ENCODE data around the gene CELF5. TPM values are rescaled to one million over a fixed set of nuclear protein-coding genes. Genes with fewer than 3 reads are reported as not detected.

CELF5 gene
- total RNA-seq, 1 experiment from 2014 or later = 2.5 TPM

GRCh38 chr19:3192684-3193083 is 31.8 kb upstream of the CELF5 start:
- Histone ChIP-seq H3K27me3 (ENCODE audit: insufficient read depth, low read length) (no peaks in the 10 kb centered on the region), H3K79me2 (ENCODE audit: insufficient read depth, low read length) (peaks cover 81% of the 10 kb centered on the region), H4K20me1 (ENCODE audit: insufficient read depth) (peaks cover 9% of the 10 kb centered on the region; the same call in 1 of the 2 replicates), H3K36me3 (ENCODE audit: control insufficient read depth in 1 of 2, insufficient read depth in 2 of 2, low read length in 2 of 2) (peaks cover 6 to 50% of the 10 kb centered on the region in 2 experiments; a peak in 3 of 4 replicates), H3K9me2 (ENCODE audit: insufficient read depth) (no peaks in the 10 kb centered on the region), H3K27ac (ENCODE audit: low read depth, low read length) (no peak overlapping the region), H3K4me1 (ENCODE audit: control insufficient read depth in 1 of 2, insufficient read depth in 2 of 2, low read length in 2 of 2) (peaks cover 2 to 14% of the 10 kb centered on the region in 2 experiments; a peak in 3 of 4 replicates), H3K9me3 (ENCODE audit: control insufficient read depth in 1 of 2, insufficient read depth in 1 of 2, low read depth in 1 of 2, low read length in 2 of 2) (no peaks in the 10 kb centered on the region), H3K9ac (ENCODE audit: low read length) (no peak overlapping the region), H2AFZ (ENCODE audit: low read depth, low read length, poor library complexity, severe bottlenecking) (no peak overlapping the region), H3K4me3 (replicated peaks in 1 of 2; ENCODE audit: low read depth in 1 of 2, low read length in 2 of 2) (no peak overlapping the region), H3K4me2 (ENCODE audit: low read length) (no peak overlapping the region)
- no peak for TF ChIP-seq SP1 (IDR thresholded peaks at IDR 0.05; ENCODE audit: low read depth)
- TF ChIP-seq JUND (IDR thresholded peaks at IDR 0.05) = no peak
- TF ChIP-seq CEBPB (IDR thresholded peaks at IDR 0.05; ENCODE audit: low read depth) = no peak
- no peak for TF ChIP-seq FOSL1 (IDR thresholded peaks at IDR 0.05; ENCODE audit: low read depth)
- TF ChIP-seq CTCF (IDR thresholded peaks at IDR 0.05 in 2 of 3, conservative IDR thresholded peaks at IDR 0.05 in 1 of 3; ENCODE audit: borderline replicate concordance in 1 of 3, insufficient read depth in 1 of 3, low read depth in 2 of 3, low read length in 2 of 3) = no peak
- TF ChIP-seq REST (IDR thresholded peaks at IDR 0.05; ENCODE audit: low read depth) = no peak
- no peak for TF ChIP-seq POLR2AphosphoS5 (IDR thresholded peaks at IDR 0.05; ENCODE audit: low read depth, low read length)
- no peak for TF ChIP-seq RAD21 (IDR thresholded peaks at IDR 0.05; ENCODE audit: low read depth)
- DNase-seq (ENCODE audit: low read depth, low spot score) (no peak), ATAC-seq (no peak)
- ChIA-PET POLR2A (no interaction called here), CTCF (no interaction called here), RAD21 (ENCODE audit: low non-redundant PET in 1 of 2, low total read pairs in 2 of 2, uncharacterized antibody in 2 of 2, unreplicated experiment in 2 of 2) (no interaction called here)
- BruUV-seq (replicated peaks) = no TSS peak
- intact Hi-C loops (cut with micrococcal nuclease) = no loop called here

Data from HCT116 (cell line).